NCI-H2081 (cell line): ENCODE measurements around the gene PLXNA4.
A peak's percentile ranks its signal among the peaks of the same experiment; 100 is the strongest.

ENCODE experiments used
- DNase-seq, 2 experiments: peaks; one replicate each; lab custom pipeline; 2025; lab: John Stamatoyannopoulos, UW

The PLXNA4 gene

GRCh38 chr7:132588596-132588995 lies 12.3 kb upstream of the PLXNA4 start:
- no peak for DNase-seq

- DNase-seq: no peak
These were observed 8.7 kb upstream of the PLXNA4 start for GRCh38 chr7:132584796-132585494.

GRCh38 chr7:132581431-132581830 lies 5.2 kb upstream of the PLXNA4 start:
- no peak for DNase-seq

GRCh38 chr7:132580717-132581285 lies 4.5 kb upstream of the PLXNA4 start:
- peak; percentile 78 to 84 for DNase-seq

- DNase-seq: no peak
These were observed 4.0 kb upstream of the PLXNA4 start for GRCh38 chr7:132580277-132580676.

- DNase-seq: no peak
These were observed 3.1 kb upstream of the PLXNA4 start for GRCh38 chr7:132579260-132579899.

- DNase-seq: no peak
These were observed 2.6 kb upstream of the PLXNA4 start for GRCh38 chr7:132578826-132579225.

GRCh38 chr7:132578050-132578370 lies 1.7 kb upstream of the PLXNA4 start:
- no peak for DNase-seq

GRCh38 chr7:132577206-132578049 lies 1.2 kb upstream of the PLXNA4 start:
- peak; percentile 74 to 82 for DNase-seq

GRCh38 chr7:132576721-132577085 lies 433 bp upstream of the PLXNA4 start:
- no peak for DNase-seq

- peak; percentile 50 to 64 for DNase-seq
These were observed 770 bp downstream of the PLXNA4 start for GRCh38 chr7:132575419-132575981.

GRCh38 chr7:132574223-132574622 lies 2.0 kb downstream of the PLXNA4 start:
- DNase-seq: no peak

GRCh38 chr7:132573251-132573955 lies 2.9 kb downstream of the PLXNA4 start:
- no peak for DNase-seq

- no peak for DNase-seq
These were observed 3.7 kb downstream of the PLXNA4 start for GRCh38 chr7:132572526-132572925.

- DNase-seq: no peak
These were observed 4.3 kb downstream of the PLXNA4 start for GRCh38 chr7:132571970-132572369.

- DNase-seq: no peak
These were observed 6.2 kb downstream of the PLXNA4 start for GRCh38 chr7:132569884-132570614.

GRCh38 chr7:132568962-132569361 lies 7.3 kb downstream of the PLXNA4 start:
- DNase-seq: no peak

- no peak for DNase-seq
These were observed 10.4 kb downstream of the PLXNA4 start for GRCh38 chr7:132565885-132566284.

GRCh38 chr7:132565441-132565840 lies 10.8 kb downstream of the PLXNA4 start:
- DNase-seq: no peak

- DNase-seq: no peak
These were observed 11.4 kb downstream of the PLXNA4 start for GRCh38 chr7:132564849-132565248.

- no peak for DNase-seq
These were observed 12.2 kb downstream of the PLXNA4 start for GRCh38 chr7:132564090-132564489.
